Fibroblast of lung (primary cell): ENCODE measurements around the gene ACP6. TPM values are rescaled to one million over a fixed set of nuclear protein-coding genes. Genes with fewer than 3 reads are reported as not detected.

Experiments
- DNase-seq, 2 donors: peaks; one replicate each; pipeline versions ENCODE4 v3.0.0 to v3.0.0-alpha.2; 2010; ENCODE audit warnings: low read depth in 2 of 2
- H2AFZ ChIP-seq: 2 replicates; pipeline ENCODE4 v1.5.1; 2012; ENCODE audit warnings: low read length, control low read depth, inconsistent platforms
- H3K27ac ChIP-seq: 2 replicates; pipeline ENCODE4 v1.5.1; 2011; ENCODE audit warnings: low read length, control low read depth; ENCODE audit not compliant: insufficient read depth
- H3K27me3 ChIP-seq: 2 replicates; pipeline ENCODE4 v1.5.1; 2011; ENCODE audit warnings: mild to moderate bottlenecking, low read length; ENCODE audit not compliant: control insufficient read depth, insufficient read depth
- H3K36me3 ChIP-seq: 2 replicates; pipeline ENCODE4 v1.5.1; 2011; ENCODE audit warnings: low read length; ENCODE audit not compliant: control insufficient read depth, insufficient read depth
- H3K4me1 ChIP-seq: 2 replicates; pipeline ENCODE4 v1.5.1; 2011; ENCODE audit warnings: low read length; ENCODE audit not compliant: control insufficient read depth, insufficient read depth; ENCODE audit errors: extremely low read depth
- H3K4me2 ChIP-seq: 2 replicates; pipeline ENCODE4 v1.5.1; 2011; ENCODE audit warnings: low read length, control low read depth; ENCODE audit not compliant: insufficient read depth; ENCODE audit errors: extremely low read depth
- H3K4me3 ChIP-seq, 4 experiments: fragments of 200-600 bp in 1 of 4; sonication (generic) in 1 of 4; replicated peaks in 1 of 4; 2 replicates each; pipeline ENCODE4 v1.5.1; 2011 to 2016; ENCODE audit warnings: low read length in 4 of 4, low read depth in 3 of 4, mild to moderate bottlenecking in 3 of 4, control low read depth in 2 of 4, inconsistent platforms in 1 of 4, mixed read lengths in 1 of 4; ENCODE audit not compliant: insufficient read depth in 1 of 4; ENCODE audit errors: control extremely low read depth in 1 of 4
- H3K79me2 ChIP-seq: 2 replicates; pipeline ENCODE4 v1.5.1; 2012; ENCODE audit warnings: mild to moderate bottlenecking, low read length, inconsistent platforms; ENCODE audit not compliant: control insufficient read depth, insufficient read depth
- H3K9ac ChIP-seq: 2 replicates; pipeline ENCODE4 v1.5.1; 2011; ENCODE audit warnings: mild to moderate bottlenecking, low read length, control low read depth; ENCODE audit not compliant: insufficient read depth
- H3K9me3 ChIP-seq: 2 replicates; pipeline ENCODE4 v1.5.1; 2012; ENCODE audit warnings: low read depth, low read length; ENCODE audit not compliant: control insufficient read depth, insufficient read depth
- H4K20me1 ChIP-seq: 2 replicates; pipeline ENCODE4 v1.5.1; 2011; ENCODE audit warnings: low read length; ENCODE audit not compliant: control insufficient read depth, insufficient read depth; ENCODE audit errors: extremely low read depth
- EZH2 ChIP-seq: IDR thresholded peaks from 2 replicates; pipeline ENCODE4 v1.5.1; 2012; ENCODE audit warnings: low read length, control low read depth, mild to moderate bottlenecking; ENCODE audit errors: missing control alignments
- polyA plus RNA-seq, 2 donors: library from polyadenylated mRNA; depleted of rRNA in 1 of 2; stranded (reverse) in 1 of 2; unstranded in 1 of 2; fragments of >200 nt; gene quantifications; 2 replicates each; pipeline ENCODE4 v1.2.1, GENCODE V29; 2011 to 2012; ENCODE audit warnings: missing spikeins in 1 of 2
- total RNA-seq: library from RNA; depleted of rRNA; stranded (reverse); fragments of >200 nt; gene quantifications from 2 replicates; pipeline ENCODE4 v1.2.1, GENCODE V29; 2014
- TF ChIP-seq, protein P1 (sequence below), 2 donors: IDR thresholded peaks in 1 of 2; conservative IDR thresholded peaks in 1 of 2; 1 replicate in 1 of 2; 2 replicates in 1 of 2; pipeline ENCODE4 v1.5.1; 2011 to 2012; ENCODE audit warnings: low read length in 2 of 2, control low read depth in 1 of 2, inconsistent platforms in 1 of 2, low read depth in 1 of 2, mild to moderate bottlenecking in 1 of 2

The ACP6 gene
- total and polyA plus RNA-seq, 2 donors (not counting 1 experiment from before 2014, with no cell fraction given) = 3.9 to 7.4 TPM

DNA sequence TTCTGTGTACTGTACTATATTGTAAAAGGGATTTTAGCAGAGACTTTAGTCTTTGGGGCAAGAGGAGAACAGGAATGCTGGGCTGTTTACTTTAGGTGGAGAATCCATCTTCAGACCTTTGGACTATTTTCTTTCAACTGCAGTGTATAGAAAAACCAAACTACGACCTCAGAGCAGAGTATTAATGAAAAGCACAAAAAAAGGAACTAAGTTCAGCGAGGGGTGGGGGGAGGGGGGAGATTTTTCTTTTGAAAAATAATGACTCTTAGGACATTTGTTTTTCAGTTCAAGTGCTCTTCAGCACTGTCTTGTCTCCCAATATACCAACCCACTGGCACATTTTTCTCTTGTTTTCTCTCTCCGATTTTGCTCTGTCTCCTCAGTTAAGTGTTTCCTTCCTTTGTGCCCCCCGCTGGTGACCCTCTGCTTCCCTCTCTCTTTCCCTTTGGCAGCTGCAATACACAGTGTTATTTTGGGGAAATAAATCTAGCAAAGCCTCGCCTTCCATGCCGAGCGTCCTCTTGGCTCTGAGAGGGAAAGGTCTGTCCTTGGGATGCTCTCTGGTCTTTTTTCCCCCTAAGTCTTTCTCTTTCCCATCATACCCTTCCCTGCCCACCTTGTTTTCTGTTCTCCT is 44.8 kb downstream of the ACP6 start:
- H3K36me3 ChIP-seq = peaks cover 2% of the 10 kb centered on the region
- no peaks in the 10 kb centered on the region for H3K9me3 ChIP-seq
- no peak for TF ChIP-seq EZH2
- TF ChIP-seq, protein P1, sequence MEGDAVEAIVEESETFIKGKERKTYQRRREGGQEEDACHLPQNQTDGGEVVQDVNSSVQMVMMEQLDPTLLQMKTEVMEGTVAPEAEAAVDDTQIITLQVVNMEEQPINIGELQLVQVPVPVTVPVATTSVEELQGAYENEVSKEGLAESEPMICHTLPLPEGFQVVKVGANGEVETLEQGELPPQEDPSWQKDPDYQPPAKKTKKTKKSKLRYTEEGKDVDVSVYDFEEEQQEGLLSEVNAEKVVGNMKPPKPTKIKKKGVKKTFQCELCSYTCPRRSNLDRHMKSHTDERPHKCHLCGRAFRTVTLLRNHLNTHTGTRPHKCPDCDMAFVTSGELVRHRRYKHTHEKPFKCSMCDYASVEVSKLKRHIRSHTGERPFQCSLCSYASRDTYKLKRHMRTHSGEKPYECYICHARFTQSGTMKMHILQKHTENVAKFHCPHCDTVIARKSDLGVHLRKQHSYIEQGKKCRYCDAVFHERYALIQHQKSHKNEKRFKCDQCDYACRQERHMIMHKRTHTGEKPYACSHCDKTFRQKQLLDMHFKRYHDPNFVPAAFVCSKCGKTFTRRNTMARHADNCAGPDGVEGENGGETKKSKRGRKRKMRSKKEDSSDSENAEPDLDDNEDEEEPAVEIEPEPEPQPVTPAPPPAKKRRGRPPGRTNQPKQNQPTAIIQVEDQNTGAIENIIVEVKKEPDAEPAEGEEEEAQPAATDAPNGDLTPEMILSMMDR (conservative IDR thresholded peaks at IDR 0.05 in 1 of 2, IDR thresholded peaks at IDR 0.05 in 1 of 2; ENCODE audit: low read depth in 1 of 2, low read length in 2 of 2) = no peak
- H2AFZ ChIP-seq = no peak overlapping the region
- no peak overlapping the region for H3K27ac ChIP-seq
- no peak overlapping the region for H3K4me2 ChIP-seq
- H3K4me1 ChIP-seq = no peaks in the 10 kb centered on the region
- no peaks in the 10 kb centered on the region for H3K27me3 ChIP-seq
- H3K9ac ChIP-seq = no peak overlapping the region
- no peaks in the 10 kb centered on the region for H4K20me1 ChIP-seq
- no peak for DNase-seq
- no peak overlapping the region for H3K4me3 ChIP-seq
- no peaks in the 10 kb centered on the region for H3K79me2 ChIP-seq

DNA sequence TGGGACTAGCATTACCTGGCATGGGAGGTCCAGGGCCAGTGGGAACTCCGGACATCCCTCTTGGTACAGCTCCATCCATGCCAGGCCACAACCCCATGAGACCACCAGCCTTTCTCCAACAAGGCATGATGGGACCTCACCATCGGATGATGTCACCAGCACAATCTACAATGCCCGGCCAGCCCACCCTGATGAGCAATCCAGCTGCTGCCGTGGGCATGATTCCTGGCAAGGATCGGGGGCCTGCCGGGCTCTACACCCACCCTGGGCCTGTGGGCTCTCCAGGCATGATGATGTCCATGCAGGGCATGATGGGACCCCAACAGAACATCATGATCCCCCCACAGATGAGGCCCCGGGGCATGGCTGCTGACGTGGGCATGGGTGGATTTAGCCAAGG is 45.8 kb downstream of the ACP6 start:
- Histone ChIP-seq H3K9ac (no peak overlapping the region), H3K4me3 (no peak overlapping the region), H3K27me3 (no peaks in the 10 kb centered on the region), H3K4me1 (no peaks in the 10 kb centered on the region), H4K20me1 (no peaks in the 10 kb centered on the region), H2AFZ (no peak overlapping the region), H3K27ac (no peak overlapping the region), H3K4me2 (no peak overlapping the region), H3K79me2 (no peaks in the 10 kb centered on the region), H3K9me3 (no peaks in the 10 kb centered on the region), H3K36me3 (peaks cover 6% of the 10 kb centered on the region)
- DNase-seq = no peak
- TF ChIP-seq EZH2 = no peak
- TF ChIP-seq, protein P1 (conservative IDR thresholded peaks at IDR 0.05 in 1 of 2, IDR thresholded peaks at IDR 0.05 in 1 of 2; ENCODE audit: low read depth in 1 of 2, low read length in 2 of 2) = no peak

GRCh38 chr1:147624011-147624410 is 46.3 kb downstream of the ACP6 start:
- H3K4me1 ChIP-seq = no peaks in the 10 kb centered on the region
- no peak overlapping the region for H3K4me2 ChIP-seq
- no peaks in the 10 kb centered on the region for H3K79me2 ChIP-seq
- no peak for DNase-seq
- H2AFZ ChIP-seq = no peak overlapping the region
- no peak for TF ChIP-seq EZH2
- TF ChIP-seq, protein P1 (conservative IDR thresholded peaks at IDR 0.05 in 1 of 2, IDR thresholded peaks at IDR 0.05 in 1 of 2; ENCODE audit: low read depth in 1 of 2, low read length in 2 of 2) = no peak
- no peaks in the 10 kb centered on the region for H3K27me3 ChIP-seq
- no peak overlapping the region for H3K9ac ChIP-seq
- no peak overlapping the region for H3K4me3 ChIP-seq
- peaks cover 9% of the 10 kb centered on the region for H3K36me3 ChIP-seq
- H3K9me3 ChIP-seq = no peaks in the 10 kb centered on the region
- H4K20me1 ChIP-seq = no peaks in the 10 kb centered on the region
- no peak overlapping the region for H3K27ac ChIP-seq
